Mesangial cell (primary cell): Measurements from ENCODE around the gene TXNDC17. TPM values are rescaled to one million over a fixed set of nuclear protein-coding genes. Genes with fewer than 3 reads are reported as not detected.

Experiments used
- total RNA-seq: library from RNA; depleted of rRNA; stranded (reverse); fragments of >200 nt; gene quantifications from 2 replicates; pipeline ENCODE4 v1.2.3, GENCODE V29; 2015

The TXNDC17 gene
- 124 and 197 TPM in 2 replicates for total RNA-seq

DNA sequence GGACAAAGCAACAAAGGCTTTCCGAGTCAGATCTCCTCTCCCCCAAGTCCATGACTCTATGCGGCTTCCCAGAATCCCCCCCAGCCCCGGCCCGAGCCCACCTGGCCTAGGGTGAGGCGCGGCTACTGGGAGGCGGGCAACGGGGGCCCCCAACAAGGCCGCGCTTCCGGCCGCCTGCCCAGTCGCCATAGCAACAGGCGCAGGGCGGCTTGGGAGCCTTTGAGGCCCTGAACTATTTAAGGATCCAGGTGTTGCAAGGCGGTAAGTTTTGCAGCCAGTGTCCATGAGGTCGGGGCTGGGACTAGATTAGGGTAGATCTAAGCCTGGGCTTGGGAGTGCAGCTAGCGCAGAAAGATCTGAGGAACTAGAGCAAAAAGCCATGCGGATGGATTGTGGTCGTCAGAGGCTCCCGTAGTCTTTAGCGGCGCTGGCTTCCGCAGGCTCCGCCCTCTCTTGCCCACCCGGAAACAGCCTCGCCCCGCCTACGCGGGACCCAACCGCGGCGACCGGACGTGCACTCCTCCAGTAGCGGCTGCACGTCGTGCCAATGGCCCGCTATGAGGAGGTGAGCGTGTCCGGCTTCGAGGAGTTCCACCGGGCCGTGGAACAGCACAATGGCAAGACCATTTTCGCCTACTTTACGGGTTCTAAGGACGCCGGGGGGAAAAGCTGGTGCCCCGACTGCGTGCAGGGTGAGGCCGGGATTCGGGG, at the start of gene TXNDC17, which contains the start of gene KIAA0753:
Gene TXNDC17 (plus strand): TSS at position 525 of the 711 bp plus-strand sequence. CDS start 23 bp downstream, at position 548.
Gene KIAA0753 (minus strand): TSS at position 176 of the 711 bp plus-strand sequence. CDS start 5,608 bp downstream, outside the sequence.

DNA sequence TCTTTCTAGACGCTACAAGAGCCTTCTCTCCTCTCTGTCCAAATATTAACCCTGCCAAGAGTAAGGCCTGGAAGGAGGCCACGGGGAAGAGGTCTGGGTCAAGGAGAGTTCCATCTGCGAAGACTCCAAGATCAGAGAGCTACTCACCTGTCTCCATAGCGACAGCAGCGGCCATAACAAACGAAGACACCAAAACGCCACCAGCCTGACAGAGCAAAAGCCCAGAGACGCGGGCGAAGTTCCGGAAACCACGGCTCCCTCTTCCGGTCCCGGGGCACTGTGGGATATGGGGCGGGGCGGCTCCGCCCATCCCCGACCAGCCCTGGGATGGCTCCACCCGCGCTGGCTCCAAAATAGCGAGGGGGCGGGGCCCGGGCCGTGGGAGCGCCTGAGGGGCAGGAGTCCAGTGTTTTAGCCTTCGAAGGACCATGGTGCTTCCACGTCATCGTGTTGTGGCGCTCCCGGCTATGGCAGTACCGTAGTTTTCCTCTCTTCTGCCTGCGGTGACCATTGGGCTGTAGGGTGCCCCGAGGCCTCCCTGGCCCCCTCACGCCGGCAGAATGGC, 10.6 kb downstream of the TXNDC17 start, which contains the start of the genes C17orf100 and MED31:
Gene C17orf100 (plus strand): TSS at position 409 of the 565 bp plus-strand sequence. CDS start 152 bp downstream, at position 561.
Gene MED31 (minus strand): TSS at position 252 of the 565 bp plus-strand sequence. CDS start 77 bp downstream, at position 175.

Other genes with a start within 250 kb of the TXNDC17 start
- gene AIPL1, start 205.9 kb upstream of the TXNDC17 start, total RNA-seq = not detected in 2 replicates
- gene PIMREG, start 196.6 kb upstream of the TXNDC17 start, total RNA-seq = 7.2 and 105 TPM in 2 replicates
- gene PITPNM3, start 84.5 kb upstream of the TXNDC17 start, total RNA-seq = 2.3 and 3.8 TPM in 2 replicates
- 8.9 and 9.8 TPM in 2 replicates for gene KIAA0753, start 349 bp upstream of the TXNDC17 start, total RNA-seq
- 2.5 and 11.2 TPM in 2 replicates for gene MED31, start 10.5 kb downstream of the TXNDC17 start, total RNA-seq
- gene C17orf100, start 10.7 kb downstream of the TXNDC17 start, total RNA-seq = 1.3 and 1.6 TPM in 2 replicates
- gene SLC13A5, start 72.3 kb downstream of the TXNDC17 start, total RNA-seq = 0.89 TPM in 1 of 2 replicates, not detected in the other
- under 0.01 and 2.2 TPM in 2 replicates for gene XAF1, start 115.0 kb downstream of the TXNDC17 start, total RNA-seq
- gene FBXO39, start 135.2 kb downstream of the TXNDC17 start, total RNA-seq = not detected in 2 replicates
- gene TEKT1, start 190.7 kb downstream of the TXNDC17 start, total RNA-seq = not detected in 2 replicates